RWPE1 (cell line): ENCODE results near the gene RAB11FIP2.

Experiments
- CTCF ChIA-PET: fragments of 350-600 bp; sonication (Branson Sonifier 250); formaldehyde crosslinking; extraction: SDS; loops from one replicate; lab custom pipeline; 2021; lab: Yijun Ruan, JAX
- POLR2A ChIA-PET: fragments of 400-600 bp; formaldehyde crosslinking; extraction: SDS; loops from one replicate; lab custom pipeline; 2020; ENCODE audit warnings: antibody characterized with exemption; ENCODE audit not compliant: low non-redundant PET; lab: Yijun Ruan, JAX
- DNase-seq: peaks from one replicate; pipeline ENCODE4 v3.0.0; 2012; ENCODE audit warnings: low spot score
- H3K27ac ChIP-seq: fragments of 450-650 bp; 2 replicates; pipeline ENCODE4 v1.5.1; 2017
- TF ChIP-seq, protein P1 (sequence below): fragments of 450-650 bp; conservative IDR thresholded peaks from 2 replicates; pipeline ENCODE4 v1.5.1; 2017; ENCODE audit warnings: low read depth, mild to moderate bottlenecking

RAB11FIP2 gene

DNA sequence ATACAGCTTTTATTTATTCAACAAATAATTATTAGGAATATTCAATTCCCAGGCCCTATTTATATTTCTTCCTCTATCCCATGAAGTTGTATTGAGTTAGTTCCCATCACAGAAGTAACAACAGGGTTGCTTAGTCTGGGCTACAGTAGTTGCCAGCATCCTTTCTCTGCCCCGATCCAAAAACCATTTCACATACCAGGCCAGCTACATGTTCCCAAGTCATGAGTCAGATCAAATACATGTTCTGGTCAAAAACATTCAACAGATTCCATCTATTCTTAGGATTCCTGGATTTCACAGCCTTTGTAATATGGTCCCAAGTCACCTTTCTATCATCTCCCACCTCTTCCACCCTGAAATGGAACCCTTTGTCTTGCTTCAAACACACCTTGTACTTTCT, 91.6 kb downstream of the RAB11FIP2 start:
- no peak for DNase-seq
- TF ChIP-seq, protein P1, sequence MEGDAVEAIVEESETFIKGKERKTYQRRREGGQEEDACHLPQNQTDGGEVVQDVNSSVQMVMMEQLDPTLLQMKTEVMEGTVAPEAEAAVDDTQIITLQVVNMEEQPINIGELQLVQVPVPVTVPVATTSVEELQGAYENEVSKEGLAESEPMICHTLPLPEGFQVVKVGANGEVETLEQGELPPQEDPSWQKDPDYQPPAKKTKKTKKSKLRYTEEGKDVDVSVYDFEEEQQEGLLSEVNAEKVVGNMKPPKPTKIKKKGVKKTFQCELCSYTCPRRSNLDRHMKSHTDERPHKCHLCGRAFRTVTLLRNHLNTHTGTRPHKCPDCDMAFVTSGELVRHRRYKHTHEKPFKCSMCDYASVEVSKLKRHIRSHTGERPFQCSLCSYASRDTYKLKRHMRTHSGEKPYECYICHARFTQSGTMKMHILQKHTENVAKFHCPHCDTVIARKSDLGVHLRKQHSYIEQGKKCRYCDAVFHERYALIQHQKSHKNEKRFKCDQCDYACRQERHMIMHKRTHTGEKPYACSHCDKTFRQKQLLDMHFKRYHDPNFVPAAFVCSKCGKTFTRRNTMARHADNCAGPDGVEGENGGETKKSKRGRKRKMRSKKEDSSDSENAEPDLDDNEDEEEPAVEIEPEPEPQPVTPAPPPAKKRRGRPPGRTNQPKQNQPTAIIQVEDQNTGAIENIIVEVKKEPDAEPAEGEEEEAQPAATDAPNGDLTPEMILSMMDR, result no peak
- POLR2A ChIA-PET, result no interaction called here
- H3K27ac ChIP-seq, result no peak overlapping the region
- CTCF ChIA-PET, result interaction anchor here (0.7 kb wide), 1 partner anchor 650 kb away, joined by 3 read pairs; no protein-coding TSS in a partner anchor
